GM18907 (cell line): Measurements from ENCODE around the gene TDRD9.

Experiments
- ATAC-seq: cut with Tn5 transposase; IDR thresholded peaks from one replicate; pipeline ENCODE4 v1.9.1; 2021; ENCODE audit warnings: mild to moderate bottlenecking, moderate library complexity; ENCODE audit not compliant: unreplicated experiment

Gene TDRD9

GRCh38 chr14:103984196-103984595 lies 55.9 kb downstream of the TDRD9 start:
- ATAC-seq = no peak

- ATAC-seq = no peak
Observed at GRCh38 chr14:103989034-103989433, 60.8 kb downstream of the TDRD9 start.

- no peak for ATAC-seq
Observed at GRCh38 chr14:103989964-103990363, 61.7 kb downstream of the TDRD9 start.

- no peak for ATAC-seq
Observed at GRCh38 chr14:103994535-103995184, 66.4 kb downstream of the TDRD9 start.

GRCh38 chr14:103995876-103996275 lies 67.6 kb downstream of the TDRD9 start:
- no peak for ATAC-seq

- no peak for ATAC-seq
Observed at GRCh38 chr14:103997391-103997790, 69.1 kb downstream of the TDRD9 start.

GRCh38 chr14:103998027-103998426 lies 69.8 kb downstream of the TDRD9 start:
- ATAC-seq = no peak

GRCh38 chr14:103999795-104000440 lies 71.7 kb downstream of the TDRD9 start:
- no peak for ATAC-seq

- no peak for ATAC-seq
Observed at GRCh38 chr14:104001003-104001402, 72.7 kb downstream of the TDRD9 start.

GRCh38 chr14:104003616-104004015 lies 75.4 kb downstream of the TDRD9 start:
- ATAC-seq = no peak

- no peak for ATAC-seq
Observed at GRCh38 chr14:104004849-104005248, 76.6 kb downstream of the TDRD9 start.

GRCh38 chr14:104005489-104005888 lies 77.2 kb downstream of the TDRD9 start:
- no peak for ATAC-seq

GRCh38 chr14:104007121-104007520 lies 78.9 kb downstream of the TDRD9 start:
- ATAC-seq = no peak

- ATAC-seq = no peak
Observed at GRCh38 chr14:104009297-104009696, 81.0 kb downstream of the TDRD9 start.

- ATAC-seq = no peak
Observed at GRCh38 chr14:104011824-104012517, 83.7 kb downstream of the TDRD9 start.

- no peak for ATAC-seq
Observed at GRCh38 chr14:104014764-104015163, 86.5 kb downstream of the TDRD9 start.

GRCh38 chr14:104016873-104017650 lies 88.8 kb downstream of the TDRD9 start:
- no peak for ATAC-seq

GRCh38 chr14:104019029-104019428 lies 90.8 kb downstream of the TDRD9 start:
- ATAC-seq = no peak

GRCh38 chr14:104019806-104020205 lies 91.5 kb downstream of the TDRD9 start:
- ATAC-seq = no peak

GRCh38 chr14:104020471-104020870 lies 92.2 kb downstream of the TDRD9 start:
- ATAC-seq = no peak

GRCh38 chr14:104023325-104024055 lies 95.2 kb downstream of the TDRD9 start:
- ATAC-seq = no peak
